GM21576 (cell line): Measurements from ENCODE around the gene CUX1.

Experiments used
- ATAC-seq: cut with Tn5 transposase; IDR thresholded peaks from one replicate; pipeline ENCODE4 v1.9.1; 2021; ENCODE audit warnings: mild to moderate bottlenecking, moderate library complexity; ENCODE audit not compliant: unreplicated experiment

CUX1 gene

DNA sequence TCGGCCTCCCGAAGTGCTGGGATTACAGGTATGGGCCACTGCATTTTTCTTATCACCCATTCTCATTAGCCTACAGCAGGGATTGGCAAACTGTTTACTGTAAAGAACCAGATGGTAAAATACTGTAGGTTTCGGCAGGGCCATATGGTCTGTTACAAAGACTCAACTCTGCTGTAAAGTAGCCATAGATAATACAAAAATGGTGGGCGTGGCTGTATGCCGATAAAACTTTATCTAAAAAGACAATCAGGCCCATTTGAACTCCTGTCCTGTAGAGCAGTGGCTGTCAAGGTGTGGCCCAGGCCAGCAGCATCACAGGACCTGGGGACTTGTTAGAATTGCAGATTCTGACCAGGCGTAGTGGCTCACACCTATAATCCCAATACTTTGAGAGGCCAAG is 134.3 kb downstream of the CUX1 start:
- no peak for ATAC-seq

DNA sequence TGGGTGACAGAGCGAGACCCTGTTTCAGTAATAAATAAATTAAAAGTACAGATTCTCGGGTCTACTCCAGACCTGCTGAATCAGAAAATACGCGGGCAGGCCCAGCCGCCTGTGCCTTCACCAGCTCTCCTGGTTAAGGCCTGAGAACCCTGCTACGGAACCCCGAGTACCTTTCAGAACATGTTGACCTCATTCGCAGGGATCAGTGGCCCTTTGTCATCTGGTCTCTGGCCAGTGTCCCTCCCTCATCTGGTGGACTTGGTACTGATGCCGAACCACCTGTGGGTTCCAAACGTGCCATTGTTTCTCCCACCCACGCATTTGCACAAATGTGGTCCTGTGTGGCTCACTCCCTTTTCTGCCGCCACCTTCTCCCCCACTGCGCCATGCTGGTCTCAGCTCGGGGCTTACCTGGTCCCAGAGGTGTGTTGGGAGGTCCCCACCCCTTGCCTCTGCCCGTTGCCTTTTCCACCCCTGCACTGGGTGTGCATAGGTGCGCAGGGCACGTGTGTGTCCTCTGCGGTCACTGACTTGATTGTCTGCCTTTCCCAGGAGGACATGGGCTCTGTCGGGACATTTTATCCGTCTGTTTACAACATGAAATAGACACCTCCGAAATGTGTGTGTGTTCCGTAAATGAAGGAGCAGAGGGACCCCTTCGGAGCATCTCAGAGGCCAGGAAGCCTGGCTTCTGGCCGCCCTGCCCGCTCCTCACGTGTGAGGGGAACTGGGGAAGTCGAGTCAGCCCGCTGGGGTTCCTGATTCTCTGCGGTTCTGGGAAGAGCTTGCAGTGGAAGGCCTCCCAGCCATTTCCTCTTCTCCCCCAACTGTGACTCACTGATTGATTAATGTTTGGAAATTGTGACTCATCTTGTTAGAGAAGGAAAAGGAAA is 135.2 kb downstream of the CUX1 start:
- ATAC-seq: no peak

DNA sequence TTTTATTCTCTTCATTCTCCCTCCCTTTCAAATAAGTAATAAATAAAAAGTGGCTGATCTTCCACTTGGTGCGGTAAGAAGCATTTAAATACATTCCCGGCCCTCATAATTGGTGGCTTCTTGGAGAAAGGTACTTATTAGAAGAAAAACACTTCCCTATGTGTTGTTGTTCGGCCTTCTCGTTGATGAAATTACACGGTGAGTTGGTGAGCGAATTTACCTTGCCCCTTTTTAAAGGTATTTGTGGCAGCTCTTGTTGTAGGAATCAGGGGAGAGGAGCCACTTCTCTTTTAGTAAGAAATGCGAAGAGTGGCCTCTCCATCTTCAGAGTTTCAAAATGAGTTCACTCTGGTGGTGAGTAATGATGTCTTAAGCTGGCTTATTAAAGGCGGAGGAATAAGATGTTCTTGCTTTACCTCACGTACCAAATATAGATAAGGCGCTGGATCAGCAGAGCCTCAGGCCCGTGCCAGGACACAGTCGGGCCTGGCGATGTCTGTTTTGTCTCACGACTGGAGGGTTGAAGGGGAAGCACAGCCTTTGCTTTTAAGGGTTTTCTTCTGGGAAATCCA is 135.9 kb downstream of the CUX1 start:
- peak; percentile 65 for ATAC-seq

DNA sequence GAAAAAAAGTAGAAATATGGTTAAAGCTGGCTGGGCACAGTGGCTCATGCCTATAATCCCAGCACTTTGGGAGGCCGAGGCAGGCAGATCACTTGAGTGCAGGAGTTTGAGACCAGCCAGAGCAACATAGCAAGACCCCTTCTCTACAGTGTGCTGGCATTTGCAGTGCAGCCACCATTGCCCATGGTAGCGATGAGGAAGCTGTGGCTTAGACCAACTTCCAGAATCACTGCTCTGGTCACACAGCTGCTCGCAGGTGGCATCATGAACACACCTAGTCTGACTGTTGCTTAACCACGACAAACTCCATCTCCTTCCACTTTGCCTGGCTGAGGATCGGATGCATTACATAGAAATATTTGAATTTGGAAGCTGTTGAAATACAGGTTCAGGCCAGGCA is 137.1 kb downstream of the CUX1 start:
- ATAC-seq: no peak

DNA sequence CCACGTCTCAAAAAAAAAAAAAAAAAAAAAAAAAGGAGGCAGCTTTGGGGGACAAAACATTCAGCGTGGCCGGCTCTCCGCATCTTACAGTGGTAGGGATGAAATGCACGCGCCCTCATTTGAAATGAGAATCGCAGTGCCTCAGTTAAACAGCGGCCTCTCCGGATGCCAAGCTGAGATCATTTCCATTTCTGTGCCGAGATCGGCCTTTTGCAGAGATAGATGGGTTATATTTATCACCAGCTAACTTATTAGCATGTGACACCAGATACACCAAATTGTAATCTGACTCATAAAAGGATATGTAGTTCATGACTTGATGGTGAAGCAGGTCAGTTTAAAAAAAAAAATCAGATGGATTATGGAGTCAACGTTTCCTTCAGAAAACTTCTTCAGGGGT is 138.7 kb downstream of the CUX1 start:
- ATAC-seq: no peak

DNA sequence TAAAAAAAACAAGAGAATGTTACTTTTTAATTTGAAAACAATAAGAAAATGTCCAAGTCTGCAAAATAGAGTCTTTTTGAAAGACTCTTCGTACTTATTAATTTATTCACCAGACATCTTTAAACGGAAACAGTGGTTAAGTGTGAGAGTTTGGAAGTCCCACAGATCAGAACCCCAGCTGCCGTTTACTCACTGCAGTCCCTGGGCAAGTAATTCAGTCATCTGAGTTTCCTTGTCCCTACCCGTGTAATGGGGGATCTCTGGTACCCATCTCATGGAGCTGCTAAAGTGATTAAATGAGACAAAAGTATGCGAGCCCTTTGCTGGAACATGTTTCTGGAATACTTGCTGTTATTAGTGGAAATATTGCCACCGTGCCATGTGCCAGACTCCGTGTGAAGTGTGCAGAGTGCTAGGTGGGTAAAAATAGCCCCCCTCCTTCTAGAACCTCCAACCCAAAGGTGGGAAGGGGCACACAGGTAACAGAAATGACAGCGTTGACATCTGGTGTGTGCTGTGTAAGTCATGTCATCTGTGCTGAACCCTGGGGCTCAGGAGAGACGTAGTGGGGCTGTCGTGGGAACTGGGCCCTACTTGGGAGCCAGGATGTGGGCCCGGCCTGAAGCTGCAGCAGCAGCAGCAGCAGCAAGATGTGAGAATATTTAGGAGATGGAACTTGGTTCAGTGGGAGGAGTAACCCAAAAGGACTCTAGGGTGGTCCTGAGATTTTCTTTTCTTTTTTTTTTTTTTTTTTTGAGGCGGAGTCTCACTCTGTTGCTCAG is 140.5 kb downstream of the CUX1 start:
- ATAC-seq: no peak

DNA sequence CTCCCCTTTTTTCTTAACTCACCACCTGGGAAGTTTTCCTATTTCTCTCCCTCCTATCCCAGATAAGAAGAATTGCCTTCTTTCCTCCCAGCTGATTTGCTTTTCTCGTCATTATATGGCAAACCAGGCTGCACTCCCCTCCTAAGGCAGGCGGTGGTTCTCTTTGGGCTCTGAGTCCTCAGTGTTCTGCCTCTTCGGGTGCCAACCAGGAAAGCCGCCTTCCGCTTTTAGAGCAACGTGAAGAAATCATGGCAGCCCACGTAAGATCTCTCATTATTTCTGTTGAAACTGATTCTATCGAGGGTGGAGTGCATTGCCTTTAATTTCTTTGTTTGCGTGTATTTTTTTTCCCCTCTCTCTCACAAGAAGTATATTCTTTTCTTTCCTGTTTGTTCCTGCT is 141.9 kb downstream of the CUX1 start:
- no peak for ATAC-seq

DNA sequence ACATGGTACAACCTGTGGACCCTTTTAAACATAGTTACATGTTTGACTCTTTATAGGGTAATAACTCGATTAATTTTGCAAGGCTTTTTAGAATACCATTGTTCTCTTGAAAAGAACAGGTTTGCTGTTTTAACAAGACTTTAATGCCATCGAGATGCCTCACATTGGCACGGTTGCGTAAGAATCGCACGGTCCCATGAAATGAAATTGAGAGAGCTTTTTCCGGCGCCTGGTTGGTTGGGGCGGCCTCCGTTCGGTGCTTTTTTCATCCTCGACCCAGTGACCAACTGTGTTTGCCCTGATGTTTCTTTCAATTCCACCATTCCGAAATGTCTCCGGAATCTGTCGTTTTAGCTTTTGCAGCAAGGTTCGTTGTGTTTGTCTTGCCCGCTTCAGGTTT is 142.4 kb downstream of the CUX1 start:
- ATAC-seq: no peak

DNA sequence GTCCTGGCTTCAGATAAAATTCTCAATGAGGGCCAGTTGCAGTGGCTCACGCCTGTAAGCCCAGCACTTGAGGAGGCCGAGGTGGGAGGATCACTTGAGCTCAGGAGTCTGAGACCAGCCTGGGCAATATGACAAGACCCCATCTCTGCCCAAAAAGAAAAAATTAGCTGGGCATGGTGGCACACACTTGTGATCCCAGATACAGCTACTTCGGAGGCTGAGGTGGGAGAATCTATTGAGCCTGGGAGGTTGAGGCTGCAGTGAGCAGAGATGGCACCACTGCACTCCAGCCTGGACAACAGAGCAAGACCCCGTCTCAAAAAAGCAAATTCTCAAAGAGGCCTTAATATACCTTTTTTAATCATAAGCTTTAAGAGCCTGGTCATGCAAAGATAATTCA is 142.9 kb downstream of the CUX1 start:
- no peak for ATAC-seq

DNA sequence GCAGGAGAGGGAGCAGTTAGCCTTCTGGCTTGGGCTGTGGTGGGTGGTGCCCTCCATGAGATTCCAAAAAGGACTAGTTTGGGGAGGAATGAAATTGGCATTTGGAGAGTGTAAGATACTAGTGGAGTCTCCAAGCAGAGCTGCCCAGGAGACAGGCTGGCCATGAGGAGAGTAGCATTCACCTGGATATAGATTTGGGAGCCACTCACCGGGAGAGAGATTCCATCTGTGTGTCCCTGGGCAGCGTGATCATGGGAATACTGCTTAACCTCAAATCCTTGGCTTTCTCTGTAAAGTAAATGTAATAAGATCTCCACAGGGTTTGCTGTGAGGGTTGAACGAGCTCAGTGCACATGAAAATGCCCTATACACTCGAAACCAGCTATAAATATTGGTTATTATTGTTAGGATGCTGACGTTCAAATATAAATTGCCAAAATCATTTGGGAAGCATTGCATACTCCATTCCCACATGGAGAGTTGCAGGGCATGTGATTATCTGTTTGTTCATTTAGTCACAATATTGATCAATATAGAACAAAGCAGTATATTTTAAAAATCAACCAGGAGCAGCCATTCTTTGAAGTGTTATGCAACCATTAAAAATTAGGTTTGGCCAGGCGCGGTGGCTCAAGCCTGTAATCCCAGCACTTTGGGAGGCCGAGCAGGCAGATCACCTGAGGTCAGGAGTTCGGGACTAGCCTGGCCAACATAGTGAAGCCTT is 143.7 kb downstream of the CUX1 start:
- no peak for ATAC-seq

DNA sequence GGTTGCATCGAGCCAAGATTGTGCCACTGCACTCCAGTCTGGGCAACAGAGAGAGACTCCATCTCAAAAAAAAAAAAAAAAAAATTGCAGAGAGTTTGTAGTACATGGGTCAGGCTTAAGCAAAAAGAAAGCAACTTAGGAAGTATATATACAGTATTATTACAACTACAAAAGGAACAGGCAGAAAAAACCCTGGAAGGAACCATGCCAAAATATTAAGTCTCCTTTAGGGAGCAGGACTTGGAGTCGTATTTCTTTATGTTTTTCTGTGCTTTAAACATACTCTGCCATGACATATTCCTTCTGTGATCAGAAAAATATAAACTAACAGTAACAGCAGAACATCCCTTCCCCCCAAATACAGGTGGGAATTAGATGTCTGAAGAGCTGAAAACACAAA is 144.4 kb downstream of the CUX1 start:
- no peak for ATAC-seq

DNA sequence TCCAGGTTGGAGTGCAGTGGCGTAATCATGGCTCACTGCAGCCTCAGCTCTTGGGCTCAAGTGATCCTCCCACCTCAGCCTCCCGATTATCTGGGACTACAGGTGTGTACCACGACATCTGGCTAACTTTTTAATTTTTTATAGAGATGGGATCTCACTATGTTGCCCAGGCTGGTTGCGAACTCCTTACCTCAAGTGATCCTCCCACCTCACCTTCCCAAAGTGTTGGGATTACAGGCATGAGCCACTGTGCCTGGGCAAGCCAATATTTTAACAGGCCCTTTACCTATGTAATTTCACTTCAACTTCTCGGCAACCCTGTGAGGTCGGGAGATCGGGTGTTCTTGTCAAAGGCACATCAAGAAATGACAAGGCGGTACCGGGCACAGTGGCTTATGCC is 146.3 kb downstream of the CUX1 start:
- ATAC-seq: no peak

DNA sequence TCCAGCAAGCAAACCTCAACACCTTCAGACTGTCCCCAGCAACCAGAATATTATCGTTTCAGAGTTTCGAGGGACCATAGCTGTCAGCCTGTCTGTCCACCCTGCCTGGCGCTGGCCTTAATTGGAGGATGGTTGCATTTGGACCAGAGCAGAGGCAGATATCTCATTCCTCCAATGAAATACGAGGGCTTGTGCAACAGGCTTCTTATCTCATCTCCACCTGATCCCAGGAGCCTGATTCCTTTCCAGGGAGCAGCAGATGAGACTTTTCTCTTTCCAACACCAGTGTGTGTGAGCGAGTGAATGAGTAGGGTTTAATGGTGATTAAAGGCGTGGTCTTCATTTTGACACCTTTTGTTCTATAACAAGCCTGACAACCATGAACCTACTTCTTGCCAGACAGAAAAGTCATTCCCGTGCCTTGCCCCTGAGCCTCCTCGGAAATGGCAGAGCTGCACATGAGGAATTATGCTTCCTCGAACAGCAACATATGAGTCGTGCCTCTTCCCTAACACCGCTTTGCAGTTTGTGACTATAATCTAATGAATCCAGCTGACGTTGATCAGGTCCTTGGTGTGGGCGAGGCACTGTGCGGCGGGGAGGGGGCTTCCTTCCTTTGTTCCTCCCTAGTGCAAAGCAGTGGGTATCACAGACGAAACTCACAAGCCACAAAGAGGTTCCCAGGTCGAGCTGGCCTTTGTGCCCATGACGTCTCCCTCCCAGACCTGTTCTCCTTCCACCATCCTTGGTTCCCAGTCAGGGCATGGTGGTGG is 147.4 kb downstream of the CUX1 start:
- no peak for ATAC-seq

DNA sequence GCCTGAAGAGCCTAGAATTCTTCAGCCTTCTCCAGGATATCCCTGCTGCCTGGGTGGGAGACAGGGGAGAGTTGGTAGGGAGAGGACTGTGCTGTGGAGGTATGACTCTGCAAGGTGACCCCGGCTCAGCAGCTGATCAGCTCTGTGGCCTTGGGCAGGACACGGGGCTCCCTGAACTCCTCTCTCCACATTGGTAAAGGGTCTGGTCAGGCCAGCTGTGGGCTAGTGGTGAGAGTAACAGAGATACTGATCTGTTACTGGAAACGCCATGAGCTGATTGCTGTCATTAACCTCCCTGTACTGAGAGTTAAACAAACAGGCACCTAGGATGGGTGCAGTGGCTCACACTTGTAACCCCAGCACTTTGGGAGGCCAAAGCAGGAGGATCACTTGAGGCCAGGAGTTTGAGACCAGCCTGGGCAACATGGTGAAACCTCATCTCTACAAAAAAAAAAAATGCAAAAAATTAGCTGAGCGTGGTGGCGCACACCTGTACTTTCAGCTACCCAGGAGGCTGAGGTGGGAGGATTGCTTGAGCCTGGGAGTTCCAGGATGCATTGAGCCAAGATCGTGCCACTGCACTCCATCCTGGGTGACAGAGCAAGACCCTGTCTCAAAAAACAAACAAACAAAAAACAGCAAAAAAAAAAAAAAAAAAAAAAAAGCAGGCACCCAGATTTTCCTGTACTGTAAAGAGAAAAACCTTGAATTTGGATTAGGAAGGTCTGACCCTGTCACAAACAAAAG is 151.5 kb downstream of the CUX1 start:
- no peak for ATAC-seq

DNA sequence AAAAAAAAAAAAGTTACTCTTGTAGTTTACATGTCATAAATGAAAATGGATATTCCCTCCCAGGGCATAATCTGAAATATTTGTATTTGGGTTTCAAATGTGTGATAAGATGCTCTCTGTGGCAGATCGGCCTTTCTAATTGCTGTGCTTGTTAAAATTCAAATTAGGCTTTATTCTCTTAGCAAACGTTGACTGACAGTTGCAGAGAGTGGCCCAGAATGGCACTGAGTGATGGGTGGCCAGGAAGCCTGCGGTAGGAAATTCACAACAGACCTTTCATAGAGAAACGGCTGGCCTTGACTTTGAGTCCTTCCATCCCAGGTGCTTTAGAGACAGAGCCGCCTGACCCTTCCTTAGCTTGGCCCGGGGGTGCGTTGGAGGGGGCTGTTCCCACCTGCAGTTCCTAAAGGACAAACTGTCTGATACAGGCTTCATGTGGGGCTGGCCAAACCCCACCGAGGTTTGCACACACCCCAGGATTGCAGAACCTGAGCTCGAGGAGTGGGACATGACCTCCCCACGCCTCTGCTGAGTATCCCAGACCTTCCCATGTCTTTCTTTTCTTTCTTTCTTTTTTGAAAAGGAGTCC is 152.7 kb downstream of the CUX1 start:
- no peak for ATAC-seq

DNA sequence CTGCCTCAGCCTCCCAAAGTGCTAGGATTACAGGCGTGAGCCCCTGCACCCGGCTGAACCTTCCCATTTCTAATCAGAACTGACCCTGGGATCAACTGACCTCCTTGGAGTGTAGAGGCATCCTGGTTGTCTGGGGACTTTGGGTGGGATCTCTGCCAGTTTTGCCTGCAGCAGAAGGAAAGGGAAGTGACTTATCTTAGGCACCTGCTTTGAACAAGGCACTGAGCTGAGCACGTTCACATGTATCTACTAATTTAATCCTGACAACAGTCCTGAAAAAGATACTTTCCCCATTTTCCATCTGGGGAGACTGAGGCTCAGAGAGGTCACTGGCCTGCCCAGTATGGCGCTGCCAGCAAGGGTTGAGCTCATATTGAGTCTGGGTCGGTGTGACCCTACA is 153.4 kb downstream of the CUX1 start:
- no peak for ATAC-seq

DNA sequence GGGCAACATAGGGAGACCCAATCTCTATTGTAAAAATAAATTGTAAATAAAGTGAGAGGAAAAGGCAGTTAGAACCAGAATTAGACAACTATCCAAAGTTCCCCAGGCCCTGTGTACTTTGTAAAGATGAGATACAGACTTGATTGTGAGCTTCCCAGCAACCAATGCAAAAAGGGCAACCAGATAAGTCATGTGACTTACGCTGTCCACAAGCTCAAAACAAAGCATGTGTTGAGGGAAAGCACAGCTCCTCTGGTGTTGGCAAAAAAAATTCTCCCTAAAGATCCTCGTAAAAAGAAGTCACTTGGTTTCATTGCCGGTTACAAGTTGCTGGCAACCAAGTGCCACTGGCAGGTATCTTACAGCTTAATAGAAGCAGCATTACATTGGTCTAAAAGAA is 154.0 kb downstream of the CUX1 start:
- ATAC-seq: no peak

DNA sequence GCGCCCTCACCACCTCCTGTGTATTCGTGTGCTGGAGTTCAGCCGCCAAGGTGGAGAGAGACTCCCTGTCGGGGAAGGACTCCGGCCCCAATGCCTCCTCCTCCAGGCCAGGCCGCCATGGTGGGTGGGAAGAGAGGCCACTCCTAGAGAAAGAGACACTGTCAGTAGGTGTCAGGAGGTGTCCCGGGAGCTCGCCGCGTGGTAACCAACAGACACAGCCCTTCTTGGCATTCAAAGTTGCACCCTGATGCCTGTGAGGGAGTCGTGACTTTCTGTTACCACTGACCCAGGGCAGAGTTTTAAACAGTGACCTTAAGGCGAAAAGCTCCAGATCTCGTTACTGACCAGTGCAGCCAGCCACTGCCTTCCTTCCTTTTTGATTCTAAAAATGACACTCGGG is 155.2 kb downstream of the CUX1 start:
- no peak for ATAC-seq

DNA sequence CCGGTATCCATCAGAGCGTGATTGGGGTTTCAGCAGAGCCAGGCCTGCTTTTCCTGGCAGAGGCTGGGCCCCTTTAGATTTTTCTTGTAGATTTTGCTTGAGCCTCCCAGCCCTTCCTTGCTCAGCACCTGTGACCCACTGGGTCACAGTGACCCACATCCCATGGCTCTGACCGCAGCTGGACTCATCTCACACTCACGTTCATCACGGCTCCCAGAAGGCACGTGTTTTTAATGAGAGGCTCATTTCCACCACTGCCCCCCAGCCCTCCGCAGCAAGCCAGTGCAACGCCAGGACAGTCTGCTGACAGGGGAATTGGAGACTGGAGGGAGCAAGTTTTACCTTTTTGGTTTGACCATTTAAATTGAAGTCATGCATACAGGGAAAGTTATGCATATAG is 155.7 kb downstream of the CUX1 start:
- no peak for ATAC-seq
